Measurements from ENCODE around the gene SEMA5A.

Gene SEMA5A

GRCh38 chr5:9547122-9547947 is 1.5 kb upstream of the SEMA5A start:
- H3K4ac ChIP-seq (ENCODE audit: low read depth in 1 of 2, low read length in 2 of 2): peak overlapping the region; percentile 49 to 97
- peak overlapping the region; percentile 65 for H2BK120ac ChIP-seq (ENCODE audit: low read depth, low read length)
- H3K4me3 ChIP-seq (ENCODE audit: insufficient read depth in 1 of 2, low read depth in 1 of 2, low read length in 2 of 2): peak overlapping the region; percentile 70 to 96
- H4K8ac ChIP-seq (ENCODE audit: low read length): peak overlapping the region; percentile 77
- no peak overlapping the region for H2BK15ac ChIP-seq (ENCODE audit: low read depth, poor library complexity, severe bottlenecking)
- no peak overlapping the region for H3K23ac ChIP-seq (ENCODE audit: low read length in 2 of 2)
- peaks cover 14% of the 10 kb centered on the region for H3K79me1 ChIP-seq (replicated peaks; ENCODE audit: low read length, poor library complexity, severe bottlenecking)
- peak overlapping the region; percentile 81 for H4K91ac ChIP-seq (ENCODE audit: low read length)
- H2BK12ac ChIP-seq (ENCODE audit: low read length in 2 of 2): peak overlapping the region in 1 of 2 experiments; percentile 85
- no peaks in the 10 kb centered on the region for H3K9me3 ChIP-seq (ENCODE audit: control insufficient read depth, low read length)
- peak overlapping the region; percentile 70 for H2AK5ac ChIP-seq (ENCODE audit: low read length, severe bottlenecking)
- peak overlapping the region; percentile 11 for H2BK5ac ChIP-seq (ENCODE audit: low read depth, low read length, poor library complexity, severe bottlenecking)
- peak overlapping the region; percentile 97 for H3K27ac ChIP-seq (ENCODE audit: low read length, poor library complexity, severe bottlenecking)
- peak overlapping the region; percentile 98 for H3K9ac ChIP-seq (ENCODE audit: low read length)
- no peaks in the 10 kb centered on the region for H3K27me3 ChIP-seq (ENCODE audit: control insufficient read depth in 1 of 2, insufficient read depth in 1 of 2, low read length in 2 of 2)
- peaks cover 17 to 36% of the 10 kb centered on the region in 2 experiments for H3K36me3 ChIP-seq (ENCODE audit: control insufficient read depth in 1 of 2, insufficient read depth in 2 of 2, low read depth in 1 of 2, low read length in 2 of 2)
- peaks cover 14% of the 10 kb centered on the region for H3K4me1 ChIP-seq (ENCODE audit: control insufficient read depth, insufficient read depth, low read depth, low read length)
- peak overlapping the region; percentile 55 for H3K4me2 ChIP-seq (ENCODE audit: low read length, poor library complexity, severe bottlenecking)
- peak; percentile 74 for DNase-seq
- H2AFZ ChIP-seq (ENCODE audit: low read depth, low read length): no peak overlapping the region
- peak overlapping the region; percentile 79 to 93 for H3K18ac ChIP-seq (ENCODE audit: low read depth in 1 of 2, low read length in 2 of 2)
- WGBS: 39% methylated on average over 17 of the region's 18 CpGs
- H3K14ac ChIP-seq (ENCODE audit: low read length in 2 of 2): peak overlapping the region in 1 of 2 experiments; percentile 96

DNA sequence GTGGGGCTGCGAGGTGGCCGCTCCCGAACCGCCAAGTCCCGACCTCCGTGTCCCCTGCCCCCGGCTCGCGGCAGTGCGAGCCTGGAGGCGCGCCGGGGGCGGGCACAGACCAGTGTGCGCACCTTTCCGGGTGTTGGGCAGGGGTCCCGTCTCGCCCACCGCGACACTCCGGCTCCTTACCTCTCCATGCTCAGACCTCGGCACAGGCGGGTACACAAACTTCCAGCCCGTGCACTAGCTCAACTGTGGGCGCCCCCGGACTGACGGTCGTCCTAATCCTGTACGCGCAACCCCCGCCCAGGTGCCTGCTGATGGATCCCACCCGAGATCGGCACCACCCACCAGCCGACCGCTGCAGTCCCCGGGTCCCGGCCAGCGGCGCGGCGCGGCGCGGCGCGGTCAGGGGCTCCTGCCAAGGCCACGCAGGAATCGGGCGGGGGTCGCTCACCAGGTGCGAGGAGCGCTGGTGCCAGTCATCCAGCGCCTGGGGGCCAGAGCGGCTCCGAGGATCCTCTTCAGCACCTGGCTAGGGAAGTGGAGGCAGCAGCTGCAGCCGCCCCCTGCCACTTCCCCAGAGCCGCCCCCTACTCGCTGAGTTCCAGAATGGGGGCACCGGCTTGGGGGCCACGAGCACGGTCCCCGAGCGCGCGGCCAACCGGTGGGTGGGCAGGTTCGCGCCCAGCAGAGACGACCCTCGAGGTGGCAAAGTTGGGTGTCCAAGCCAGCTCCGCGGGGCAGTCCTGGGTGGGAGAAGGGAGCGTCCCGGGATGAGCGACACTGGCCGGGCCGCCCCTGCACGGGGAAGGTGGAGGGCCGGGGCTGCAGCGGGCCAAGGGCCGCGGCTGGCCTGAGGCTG is 511 bp downstream of the SEMA5A start:
- Histone ChIP-seq H2BK5ac (ENCODE audit: low read depth, low read length, poor library complexity, severe bottlenecking) (no peak overlapping the region), H3K27me3 (ENCODE audit: control insufficient read depth in 1 of 2, insufficient read depth in 1 of 2, low read length in 2 of 2) (no peaks in the 10 kb centered on the region), H3K23ac (ENCODE audit: low read length in 2 of 2) (peak overlapping the region; percentile 86 to 98), H3K79me1 (replicated peaks; ENCODE audit: low read length, poor library complexity, severe bottlenecking) (peaks cover 10% of the 10 kb centered on the region), H3K4me2 (ENCODE audit: low read length, poor library complexity, severe bottlenecking) (peak overlapping the region; percentile 99), H3K36me3 (ENCODE audit: control insufficient read depth in 1 of 2, insufficient read depth in 2 of 2, low read depth in 1 of 2, low read length in 2 of 2) (peaks cover 6 to 18% of the 10 kb centered on the region in 2 experiments), H3K18ac (ENCODE audit: low read depth in 1 of 2, low read length in 2 of 2) (peak overlapping the region; percentile 84 to 96), H2AFZ (ENCODE audit: low read depth, low read length) (peak overlapping the region; percentile 92), H2BK15ac (ENCODE audit: low read depth, poor library complexity, severe bottlenecking) (peak overlapping the region; percentile 85), H3K4me3 (ENCODE audit: insufficient read depth in 1 of 2, low read depth in 1 of 2, low read length in 2 of 2) (peak overlapping the region; percentile 80 to 89), H4K8ac (ENCODE audit: low read length) (peak overlapping the region; percentile 75), H3K14ac (ENCODE audit: low read length in 2 of 2) (peak overlapping the region; percentile 29 to 89), H2AK5ac (ENCODE audit: low read length, severe bottlenecking) (no peak overlapping the region), H2BK120ac (ENCODE audit: low read depth, low read length) (peak overlapping the region; percentile 50), H3K4ac (ENCODE audit: low read depth in 1 of 2, low read length in 2 of 2) (peak overlapping the region; percentile 40 to 80), H4K91ac (ENCODE audit: low read length) (peak overlapping the region; percentile 65), H3K27ac (ENCODE audit: low read length, poor library complexity, severe bottlenecking) (no peak overlapping the region), H3K9me3 (ENCODE audit: control insufficient read depth, low read length) (no peaks in the 10 kb centered on the region), H2BK12ac (ENCODE audit: low read length in 2 of 2) (peak overlapping the region in 1 of 2 experiments; percentile 67), H3K4me1 (ENCODE audit: control insufficient read depth, insufficient read depth, low read depth, low read length) (peaks cover 12% of the 10 kb centered on the region), H3K9ac (ENCODE audit: low read length) (peak overlapping the region; percentile 93)
- under 1% methylated on average over 61 of the region's 82 CpGs for WGBS
- peak; percentile 17 for DNase-seq

DNA sequence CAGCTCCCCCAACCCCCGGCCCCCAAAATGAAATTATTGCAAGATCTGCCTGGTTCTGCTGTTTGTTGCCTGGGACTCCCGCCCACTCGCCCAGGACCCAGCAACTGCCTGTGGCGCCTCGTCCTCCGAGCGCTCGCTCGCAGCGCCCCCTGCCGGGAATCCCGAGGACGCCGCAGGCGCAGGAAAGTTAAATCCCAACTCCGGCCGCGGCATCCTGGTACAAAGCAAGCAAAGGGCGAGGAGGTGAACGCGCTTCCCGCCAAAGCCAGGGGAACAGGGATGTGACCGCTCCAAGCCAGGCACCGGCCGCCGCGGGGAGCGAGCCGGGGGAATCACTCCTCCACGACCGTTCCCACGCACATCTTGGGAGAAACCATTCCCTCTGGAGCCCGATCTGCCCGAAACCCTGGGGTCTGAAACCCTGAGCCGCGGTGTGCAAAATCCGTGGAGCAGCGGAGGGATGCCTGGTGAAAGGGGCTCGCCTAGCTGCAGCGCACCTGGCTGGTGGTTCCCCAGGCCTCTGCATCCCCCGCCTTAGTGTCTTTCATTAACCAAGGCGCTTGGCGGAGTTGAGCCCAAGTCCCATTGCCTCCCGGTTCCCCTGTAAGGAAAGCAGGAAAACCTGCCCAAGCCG is 1.3 kb downstream of the SEMA5A start:
- under 1% methylated on average over 45 of the region's 45 CpGs for WGBS
- peak overlapping the region; percentile 85 for H2BK15ac ChIP-seq (ENCODE audit: low read depth, poor library complexity, severe bottlenecking)

More for the DNA sequence above, 1.3 kb downstream of the SEMA5A start:
- Histone ChIP-seq H2BK5ac (ENCODE audit: low read depth, low read length, poor library complexity, severe bottlenecking) (peak overlapping the region; percentile 9), H4K91ac (ENCODE audit: low read length) (peak overlapping the region; percentile 71), H3K36me3 (ENCODE audit: control insufficient read depth in 1 of 2, insufficient read depth in 2 of 2, low read depth in 1 of 2, low read length in 2 of 2) (peaks cover 2 to 10% of the 10 kb centered on the region in 2 experiments), H3K9me3 (ENCODE audit: control insufficient read depth, low read length) (no peaks in the 10 kb centered on the region), H4K8ac (ENCODE audit: low read length) (peak overlapping the region; percentile 61), H3K18ac (ENCODE audit: low read depth in 1 of 2, low read length in 2 of 2) (peak overlapping the region; percentile 84 to 96), H3K4ac (ENCODE audit: low read depth in 1 of 2, low read length in 2 of 2) (peak overlapping the region in 1 of 2 experiments; percentile 84), H2BK120ac (ENCODE audit: low read depth, low read length) (no peak overlapping the region), H3K9ac (ENCODE audit: low read length) (peak overlapping the region; percentile 93), H3K79me1 (replicated peaks; ENCODE audit: low read length, poor library complexity, severe bottlenecking) (peaks cover 10% of the 10 kb centered on the region), H2AK5ac (ENCODE audit: low read length, severe bottlenecking) (no peak overlapping the region), H3K4me3 (ENCODE audit: insufficient read depth in 1 of 2, low read depth in 1 of 2, low read length in 2 of 2) (peak overlapping the region; percentile 80 to 89), H3K4me2 (ENCODE audit: low read length, poor library complexity, severe bottlenecking) (peak overlapping the region; percentile 99), H3K27ac (ENCODE audit: low read length, poor library complexity, severe bottlenecking) (peak overlapping the region; percentile 59), H3K27me3 (ENCODE audit: control insufficient read depth in 1 of 2, insufficient read depth in 1 of 2, low read length in 2 of 2) (no peaks in the 10 kb centered on the region), H3K14ac (ENCODE audit: low read length in 2 of 2) (peak overlapping the region; percentile 29 to 73), H3K23ac (ENCODE audit: low read length in 2 of 2) (peak overlapping the region; percentile 81 to 97), H2BK12ac (ENCODE audit: low read length in 2 of 2) (peak overlapping the region in 1 of 2 experiments; percentile 82), H2AFZ (ENCODE audit: low read depth, low read length) (no peak overlapping the region), H3K4me1 (ENCODE audit: control insufficient read depth, insufficient read depth, low read depth, low read length) (peaks cover 10% of the 10 kb centered on the region)
- peak; percentile 86 for DNase-seq

All from mesenchymal stem cell (in vitro differentiated cells and primary cell).